ENCODE data around the gene CPA1.

CPA1 gene

DNA sequence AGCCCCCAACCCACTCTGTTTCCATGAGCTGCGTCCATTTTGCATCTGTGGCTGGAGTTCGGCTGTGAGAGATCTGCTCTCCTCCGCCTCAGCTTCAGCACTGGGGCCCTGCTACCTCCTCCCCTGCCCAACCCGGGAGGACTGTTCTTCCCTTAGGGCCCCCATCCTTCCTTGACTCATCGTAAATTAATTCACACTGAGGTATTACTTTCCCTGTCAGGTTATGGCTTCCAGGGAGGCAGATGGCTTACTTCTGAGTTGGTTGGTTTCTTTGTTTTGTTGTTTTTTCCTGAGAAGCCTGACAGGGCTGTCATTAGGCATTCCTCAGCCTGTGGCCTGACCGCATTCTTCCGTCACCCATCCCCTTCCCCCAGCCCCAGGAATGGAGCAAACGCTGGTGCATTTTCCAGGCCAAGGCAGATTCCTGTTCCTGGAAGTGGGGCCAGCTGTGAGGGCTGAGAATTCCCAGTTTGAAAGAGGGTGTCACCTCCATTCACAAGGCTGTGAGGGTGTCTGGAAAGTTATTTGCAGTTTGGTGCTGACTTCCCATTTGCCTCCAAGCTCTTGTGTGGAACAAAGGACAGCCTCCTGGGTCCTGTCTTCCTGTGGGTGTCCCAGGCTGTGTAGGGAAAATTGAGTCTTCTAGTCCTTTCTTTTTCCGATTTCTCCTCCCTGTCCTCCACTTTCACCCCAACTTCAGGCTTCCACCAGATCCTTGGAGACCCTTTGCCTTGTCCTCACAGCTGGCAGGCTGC, 24.0 kb upstream of the CPA1 start:
- no peak for DNase-seq

DNA sequence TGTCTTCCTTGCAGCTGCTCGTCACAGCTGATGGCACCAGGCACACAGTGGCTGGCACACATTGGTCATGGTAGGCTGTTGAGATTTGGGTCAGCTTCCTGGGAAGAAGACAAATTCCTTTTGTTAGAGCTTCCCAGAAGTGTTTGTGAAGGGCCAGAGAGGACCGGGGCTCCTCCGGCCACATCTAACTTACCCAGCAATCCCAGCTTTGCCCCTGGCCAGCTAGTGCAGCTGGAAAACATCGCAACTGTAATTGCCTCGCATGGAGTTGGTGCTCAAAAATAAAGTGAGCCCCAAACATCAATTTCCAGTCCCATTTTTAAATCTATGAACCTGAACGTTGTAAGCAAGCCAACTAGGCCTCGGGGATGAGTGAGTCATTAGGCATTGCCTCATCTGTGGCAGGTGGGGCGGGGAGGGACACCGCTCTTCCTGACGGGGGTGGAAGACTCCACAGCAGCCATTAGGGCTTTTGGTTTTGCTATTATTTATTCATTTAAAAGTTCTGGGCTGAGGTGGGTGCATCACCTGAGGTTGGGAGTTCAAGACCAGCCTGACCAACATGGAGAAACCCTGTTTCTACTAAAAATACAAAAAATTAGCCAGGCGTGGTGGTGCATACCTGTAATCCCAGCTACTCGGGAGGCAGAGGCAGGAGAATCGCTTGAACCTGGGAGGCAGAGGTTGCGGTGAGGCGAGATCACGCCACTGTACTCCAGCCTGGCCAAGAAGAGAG, 23.2 kb upstream of the CPA1 start:
- DNase-seq = no peak

DNA sequence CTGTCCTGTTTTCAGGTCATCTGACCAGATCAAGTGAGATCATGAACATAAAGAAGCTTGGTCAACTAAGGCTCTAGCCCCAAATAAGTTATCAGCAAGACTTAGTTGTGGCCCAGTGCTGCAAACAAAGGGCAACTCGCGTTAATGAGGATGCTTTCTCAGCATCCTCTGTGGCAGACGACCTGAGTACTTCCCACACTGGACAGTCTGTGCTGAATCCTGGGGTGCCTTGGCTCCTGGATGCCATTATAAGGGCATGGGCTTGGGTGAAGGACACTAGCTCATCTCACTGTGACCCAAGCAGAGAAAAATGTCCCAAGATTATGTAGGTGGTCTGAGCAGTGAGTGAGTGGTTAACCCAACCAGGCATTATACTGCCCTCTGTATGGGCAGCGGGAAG, 21.8 kb upstream of the CPA1 start:
- DNase-seq = no peak

DNA sequence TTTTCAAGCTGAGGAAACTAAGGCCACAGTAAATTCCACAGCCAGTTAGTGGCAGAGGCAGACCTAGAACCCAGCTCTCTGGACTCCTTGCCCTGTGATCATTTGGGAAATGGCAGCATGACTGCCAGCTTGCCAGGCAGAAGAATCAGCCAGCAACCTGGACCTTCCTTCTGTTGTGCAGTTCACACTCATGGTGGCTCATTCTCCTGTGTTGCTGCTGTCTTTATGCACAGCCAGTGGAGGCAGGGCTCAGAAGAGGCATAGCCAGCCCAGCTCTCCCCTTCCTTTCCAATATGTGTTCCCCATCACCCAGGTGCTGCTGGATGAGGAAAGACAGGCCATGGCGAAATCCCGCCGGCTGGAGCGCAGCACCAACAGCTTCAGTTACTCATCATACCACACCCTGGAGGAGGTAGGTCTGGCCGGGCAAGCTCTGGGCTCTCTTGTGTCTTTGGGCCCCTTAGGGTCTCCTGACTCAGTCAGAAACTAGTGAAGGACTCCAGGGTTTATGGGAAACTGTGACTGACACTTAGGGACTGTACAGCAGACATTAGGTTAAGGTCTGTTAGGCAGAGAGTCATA, 20.9 kb upstream of the CPA1 start:
- DNase-seq = no peak

DNA sequence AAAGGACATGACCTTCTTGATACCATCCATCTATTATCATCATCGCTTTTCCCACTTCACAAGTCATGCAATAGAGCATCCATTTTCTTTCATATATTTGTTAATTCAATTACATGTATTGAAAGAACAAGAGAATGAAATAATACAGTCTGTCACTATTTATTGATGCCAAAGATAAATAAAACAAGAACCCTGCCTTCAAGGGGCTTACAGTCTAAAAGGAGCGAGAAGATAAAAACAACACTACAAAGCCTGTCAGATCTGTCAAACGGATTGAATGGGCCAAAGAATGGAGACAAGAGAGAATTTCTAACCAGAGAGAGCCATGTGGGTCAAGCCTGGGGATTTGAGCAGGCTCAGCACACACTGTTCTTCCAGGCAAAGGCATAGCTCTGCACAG, 19.8 kb upstream of the CPA1 start:
- no peak for DNase-seq

DNA sequence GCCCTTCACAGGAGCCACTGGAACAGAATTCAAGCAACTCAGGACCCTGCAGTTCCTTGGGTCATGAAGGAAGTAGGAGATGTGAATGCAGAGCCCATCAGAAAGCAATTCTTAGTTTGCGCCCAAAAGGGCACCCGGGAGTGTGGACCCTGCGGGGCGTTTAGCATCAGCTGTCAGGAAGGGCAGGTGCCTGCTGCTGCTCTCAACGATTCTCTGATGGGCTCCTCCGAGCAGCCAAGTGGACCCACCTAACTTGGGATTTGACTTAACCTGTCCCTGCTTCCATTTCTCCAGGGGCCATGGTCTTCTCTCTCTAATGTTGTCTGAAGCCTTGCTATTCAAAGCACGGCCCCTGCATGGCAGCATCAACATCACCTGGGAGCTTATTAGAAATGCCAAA, 18.6 kb upstream of the CPA1 start:
- DNase-seq = no peak

DNA sequence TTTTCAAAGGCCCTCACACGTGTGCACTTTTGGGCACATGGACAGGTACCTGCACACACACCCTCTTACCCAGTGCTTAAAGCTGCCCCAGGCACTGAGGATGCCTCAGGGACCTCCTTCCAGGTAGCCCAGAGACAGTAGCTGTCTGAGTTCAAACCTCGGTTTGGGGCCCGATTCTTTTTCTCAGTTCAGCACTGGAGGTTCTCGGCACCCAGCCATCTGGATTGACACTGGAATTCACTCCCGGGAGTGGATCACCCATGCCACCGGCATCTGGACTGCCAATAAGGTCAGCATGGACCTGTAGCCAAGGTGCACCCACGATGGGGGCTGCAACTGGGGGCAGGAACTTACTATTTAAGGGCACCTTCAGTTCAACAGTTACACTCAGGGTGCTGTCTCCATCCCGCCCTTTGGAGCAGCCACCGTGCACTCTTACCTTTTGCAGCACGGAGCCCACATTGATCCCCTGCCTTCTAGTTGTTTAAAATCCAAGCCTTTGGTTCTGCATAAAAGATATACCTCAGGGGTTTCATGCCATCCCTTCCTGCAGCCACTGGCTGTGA, 18.0 kb upstream of the CPA1 start:
- DNase-seq = no peak

DNA sequence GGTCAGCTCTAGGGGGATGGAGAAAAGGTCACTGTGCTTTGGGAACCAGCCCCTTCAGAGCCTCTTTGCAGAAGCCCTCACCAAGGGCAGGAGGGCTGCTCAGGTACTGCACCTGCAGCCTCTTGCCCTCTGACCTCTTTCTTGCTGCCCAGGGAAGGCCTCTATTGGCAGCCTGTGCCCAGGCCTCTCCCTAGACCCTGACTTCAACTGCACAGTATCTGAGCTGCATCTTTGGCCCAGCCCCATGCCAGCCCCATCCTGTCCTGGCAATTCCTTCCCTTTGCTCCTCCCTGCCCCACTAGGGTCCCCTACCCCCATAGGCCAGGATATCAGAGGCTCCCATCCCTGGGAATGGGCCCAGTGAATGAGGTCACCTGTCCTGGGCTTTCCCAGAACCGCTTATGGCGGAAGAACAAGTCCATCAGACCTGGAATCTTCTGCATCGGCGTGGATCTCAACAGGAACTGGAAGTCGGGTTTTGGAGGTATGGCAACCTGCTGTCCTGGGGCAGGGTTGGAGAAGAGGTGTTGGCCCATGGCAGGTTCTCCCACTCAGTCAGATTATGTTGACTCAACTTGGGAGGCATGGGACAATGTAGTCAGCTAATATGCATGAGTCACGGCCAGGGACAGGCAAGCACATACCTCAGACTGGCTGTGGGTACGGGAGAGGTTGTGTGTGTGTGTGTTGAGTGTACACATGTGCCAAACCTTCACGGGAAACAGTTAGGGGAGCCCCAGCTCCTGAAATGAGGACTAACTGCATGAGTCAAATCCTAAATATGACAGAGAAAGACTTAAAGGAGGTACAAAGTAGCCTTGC, 17.1 kb upstream of the CPA1 start:
- peak in 1 of 5 donors; percentile 19 for DNase-seq

DNA sequence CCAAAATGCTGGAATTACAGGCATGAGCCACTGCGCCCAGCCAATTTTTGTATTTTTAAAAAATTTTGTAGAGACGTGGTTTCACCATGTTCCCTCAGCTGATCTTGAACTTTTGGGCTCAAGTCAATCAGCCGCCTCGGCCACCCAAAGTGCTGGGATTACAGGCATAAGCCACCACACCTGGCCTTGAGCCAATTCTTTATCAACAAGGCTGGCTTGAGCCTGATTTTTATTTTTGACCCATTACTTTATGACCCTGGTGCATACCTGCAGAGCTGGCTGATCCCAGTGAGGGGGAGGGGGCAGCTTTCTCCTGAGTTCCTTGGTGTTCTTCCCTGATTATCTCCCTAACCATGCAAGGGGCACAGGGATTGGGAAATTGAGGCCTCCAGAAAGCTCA, 15.8 kb upstream of the CPA1 start:
- DNase-seq = no peak

DNA sequence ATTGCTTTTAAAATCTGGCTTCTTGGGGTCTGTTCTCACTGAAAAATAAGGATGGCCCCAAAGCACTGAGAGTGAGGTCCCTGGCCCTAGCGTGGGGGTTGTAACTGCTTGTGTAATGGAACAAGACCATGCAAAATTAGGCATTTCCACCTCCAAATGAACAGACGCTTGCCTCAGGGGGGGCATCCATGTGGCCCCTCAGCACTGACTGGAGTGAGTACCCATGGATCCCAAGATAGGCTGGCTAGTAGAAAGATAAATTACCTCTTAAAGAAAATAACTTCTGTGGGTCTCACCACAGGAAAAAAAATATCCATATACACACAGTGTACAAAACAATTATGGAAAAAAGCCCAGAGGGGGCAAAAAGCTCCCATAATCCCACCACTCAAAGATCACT, 15.2 kb upstream of the CPA1 start:
- no peak for DNase-seq

DNA sequence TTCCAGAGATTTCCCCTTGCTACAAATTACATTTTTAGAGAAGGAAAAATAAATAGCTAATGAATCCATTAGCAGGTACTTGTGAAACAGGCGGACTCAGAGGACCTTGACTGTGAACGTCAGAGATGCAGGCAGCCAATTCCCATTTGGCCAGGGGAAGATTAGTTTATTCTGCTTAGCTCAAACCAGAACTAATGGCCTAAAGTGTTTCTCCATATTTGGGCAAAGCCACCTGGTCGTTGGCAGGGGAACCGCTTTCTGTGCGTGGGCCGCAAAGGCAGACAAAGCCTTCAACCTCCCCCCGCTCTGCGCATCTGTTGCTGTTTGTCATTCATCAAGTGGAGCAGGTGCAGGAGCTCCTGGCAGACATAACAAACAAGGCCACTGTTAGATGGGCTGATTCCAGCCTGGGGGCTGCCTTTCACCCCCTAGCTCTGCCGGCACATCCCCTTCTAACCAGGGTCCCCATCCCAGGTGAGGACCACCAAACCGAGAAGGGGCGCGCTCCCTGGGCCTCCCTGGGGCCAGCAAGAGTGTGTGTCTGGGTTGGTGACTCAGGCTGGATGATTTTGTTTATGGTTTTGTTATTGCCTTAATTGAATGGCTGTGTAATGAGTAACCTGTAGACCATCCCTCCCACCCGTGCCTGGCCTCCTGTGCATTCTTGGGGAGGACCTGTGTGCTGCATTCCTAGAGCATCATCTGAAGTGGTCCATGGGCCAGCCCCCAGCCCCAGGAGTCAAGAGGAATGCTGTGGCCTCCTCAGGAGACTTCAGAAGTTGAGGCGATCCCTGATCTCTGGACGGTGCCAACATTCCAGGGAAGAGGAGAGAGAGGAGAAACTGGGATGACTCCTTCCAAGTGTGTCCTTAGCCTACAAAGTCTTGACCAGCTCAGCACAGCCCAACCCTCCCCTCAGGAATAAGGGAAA, 14.5 kb upstream of the CPA1 start:
- no peak for DNase-seq

DNA sequence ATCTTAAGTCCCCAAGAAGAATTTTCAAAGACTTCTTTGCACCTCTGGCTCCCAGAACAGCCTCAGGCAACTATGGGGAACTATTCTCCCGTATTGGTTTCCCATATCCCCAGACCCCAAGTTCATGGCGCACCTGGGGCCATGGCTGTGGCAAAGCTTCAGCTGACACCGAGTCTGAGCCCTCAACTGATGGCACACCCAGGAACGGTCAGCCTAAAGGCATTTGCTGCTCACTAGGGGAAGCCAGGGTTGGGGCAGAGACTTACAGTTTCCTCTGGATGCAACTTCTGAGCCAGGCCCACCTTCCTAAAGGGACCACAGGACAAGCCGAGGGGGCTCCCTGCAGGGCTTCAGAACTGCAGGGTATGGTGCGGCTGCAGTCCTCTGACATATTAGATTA, 13.7 kb upstream of the CPA1 start:
- DNase-seq = no peak

DNA sequence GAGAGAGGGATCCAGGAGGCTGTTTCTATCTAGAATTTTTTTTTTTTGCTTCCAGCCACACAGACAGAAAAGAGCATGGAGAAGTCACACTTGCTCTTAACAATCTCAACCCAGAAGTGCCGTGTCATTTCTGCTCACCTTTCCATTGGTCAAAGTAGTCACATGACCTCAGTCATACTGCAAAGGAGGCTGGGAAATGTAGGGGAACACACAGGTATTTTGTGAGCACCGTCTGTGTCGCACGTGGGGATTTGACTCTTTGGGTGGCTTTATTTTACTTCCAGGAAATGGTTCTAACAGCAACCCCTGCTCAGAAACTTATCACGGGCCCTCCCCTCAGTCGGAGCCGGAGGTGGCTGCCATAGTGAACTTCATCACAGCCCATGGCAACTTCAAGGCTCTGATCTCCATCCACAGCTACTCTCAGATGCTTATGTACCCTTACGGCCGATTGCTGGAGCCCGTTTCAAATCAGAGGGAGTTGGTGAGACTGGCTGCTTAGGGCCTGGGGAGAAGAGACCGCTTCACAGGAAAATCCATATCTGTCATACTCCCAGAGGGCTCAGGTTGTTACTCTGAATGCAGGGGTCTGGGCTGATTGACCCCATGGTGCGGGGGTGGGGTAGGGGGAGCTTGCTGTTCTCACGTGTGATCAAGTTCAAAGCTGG, 13.1 kb upstream of the CPA1 start:
- peak in 1 of 5 donors; percentile 19 for DNase-seq

DNA sequence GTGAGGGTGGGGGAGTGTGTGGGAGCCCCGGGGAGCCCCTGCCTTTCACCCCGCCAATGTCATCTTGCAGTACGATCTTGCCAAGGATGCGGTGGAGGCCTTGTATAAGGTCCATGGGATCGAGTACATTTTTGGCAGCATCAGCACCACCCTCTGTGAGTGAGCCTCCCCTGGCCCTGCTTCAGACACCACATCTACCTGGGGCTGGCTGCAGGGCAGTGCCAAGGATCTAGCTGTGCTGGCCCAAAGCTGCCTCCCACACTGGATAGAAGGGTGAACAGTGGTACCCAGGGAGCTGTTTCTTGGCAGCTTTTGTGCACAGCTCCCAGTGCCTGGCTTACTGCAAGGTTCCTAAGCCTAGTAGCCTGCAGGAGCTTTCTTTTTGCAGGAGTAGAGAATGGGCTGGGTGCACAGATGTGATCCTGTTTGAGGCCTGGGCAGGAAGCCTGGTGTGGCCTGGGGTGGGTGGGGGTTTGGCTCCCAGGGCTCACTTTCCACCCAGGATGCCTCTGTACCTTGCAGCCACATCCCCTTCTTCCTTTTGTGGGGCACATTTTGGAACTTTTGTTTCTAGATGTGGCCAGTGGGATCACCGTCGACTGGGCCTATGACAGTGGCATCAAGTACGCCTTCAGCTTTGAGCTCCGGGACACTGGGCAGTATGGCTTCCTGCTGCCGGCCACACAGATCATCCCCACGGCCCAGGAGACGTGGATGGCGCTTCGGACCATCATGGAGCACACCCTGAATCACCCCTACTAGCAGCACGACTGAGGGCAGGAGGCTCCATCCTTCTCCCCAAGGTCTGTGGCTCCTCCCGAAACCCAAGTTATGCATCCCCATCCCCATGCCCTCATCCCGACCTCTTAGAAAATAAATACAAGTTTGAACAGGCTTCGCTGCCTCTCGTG, 12.2 kb upstream of the CPA1 start:
- DNase-seq = no peak

DNA sequence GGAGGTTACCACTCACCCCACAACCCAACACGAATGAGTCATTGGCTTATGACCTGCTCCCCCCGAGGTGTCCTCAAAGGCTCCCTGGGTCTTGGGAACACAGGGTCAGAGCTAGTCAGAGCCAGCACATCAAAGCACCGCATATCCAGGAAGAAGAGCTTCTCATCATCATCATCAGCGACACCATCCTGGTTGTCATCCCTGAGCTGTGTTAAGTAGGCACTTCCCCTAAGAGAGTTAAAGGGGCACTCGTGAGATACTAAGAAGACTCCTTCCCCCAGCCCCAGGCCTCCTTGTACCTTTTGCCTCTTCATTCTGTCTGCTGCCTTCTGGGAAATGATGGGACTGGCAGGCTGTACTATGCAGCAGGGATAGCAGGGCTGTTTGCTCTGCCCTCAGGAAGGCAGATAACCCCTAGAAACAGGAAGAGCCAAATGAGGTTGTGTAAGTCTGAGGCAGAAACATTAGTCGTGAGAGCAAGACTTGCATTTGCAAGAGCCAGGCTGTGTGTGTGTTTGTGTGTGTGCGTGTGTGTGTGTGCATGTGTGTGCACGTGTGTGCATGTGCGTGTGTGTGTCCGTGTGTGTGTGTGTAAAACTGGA, 11.1 kb upstream of the CPA1 start:
- no peak for DNase-seq

DNA sequence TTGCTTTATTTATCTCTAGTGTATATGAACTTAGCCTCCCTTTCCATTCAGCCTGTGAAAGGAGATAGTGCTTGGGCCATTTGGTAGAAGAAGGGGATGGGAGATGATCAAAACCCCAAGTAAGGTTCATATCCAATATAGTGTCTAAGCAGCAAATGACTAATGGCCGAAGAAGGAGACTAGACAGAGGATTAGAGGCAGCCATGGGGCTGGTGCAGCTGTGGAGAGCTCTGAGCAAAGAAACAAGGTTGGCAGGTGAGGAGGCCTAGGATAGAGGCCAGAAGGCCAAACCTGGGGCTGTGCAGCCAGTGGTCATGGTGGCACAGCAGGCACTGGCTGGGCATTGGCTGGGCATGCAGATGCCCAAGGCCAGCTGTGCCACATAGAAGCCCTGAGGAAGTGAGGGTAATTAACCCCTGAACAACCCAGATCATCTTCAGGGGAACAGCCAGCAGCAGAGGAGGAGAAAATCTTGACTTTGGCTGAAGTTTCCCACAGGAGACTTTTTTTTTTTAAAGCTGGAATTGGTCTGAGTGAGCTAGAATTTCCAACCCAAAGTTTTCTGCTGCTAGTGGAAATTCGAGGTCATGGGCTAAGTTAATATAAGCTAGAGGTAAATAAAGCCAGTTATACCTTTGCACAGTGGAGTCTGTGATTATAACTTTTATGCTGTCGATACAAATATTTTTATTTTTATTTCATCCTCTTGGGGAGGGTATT, 10.3 kb upstream of the CPA1 start:
- DNase-seq = no peak

DNA sequence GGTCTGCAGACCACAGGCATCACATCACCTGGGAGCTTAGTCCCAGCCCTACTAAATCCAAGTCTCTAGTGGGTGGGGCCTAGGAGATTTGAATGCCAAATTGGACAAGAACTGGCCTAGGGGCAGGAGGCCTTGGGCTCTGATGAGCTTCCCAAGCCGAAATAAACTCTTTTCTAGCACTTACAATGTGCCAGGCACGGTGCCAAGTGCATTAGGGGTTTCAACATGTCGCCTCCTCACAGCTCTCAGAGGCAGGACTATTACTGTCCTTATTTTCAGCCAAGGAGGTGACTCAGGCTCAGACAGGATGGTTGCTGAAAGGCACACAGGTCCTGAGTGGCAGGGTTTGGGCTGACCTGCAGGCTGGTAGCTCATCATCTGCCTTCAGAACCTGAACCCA, 9.2 kb upstream of the CPA1 start:
- DNase-seq = no peak

DNA sequence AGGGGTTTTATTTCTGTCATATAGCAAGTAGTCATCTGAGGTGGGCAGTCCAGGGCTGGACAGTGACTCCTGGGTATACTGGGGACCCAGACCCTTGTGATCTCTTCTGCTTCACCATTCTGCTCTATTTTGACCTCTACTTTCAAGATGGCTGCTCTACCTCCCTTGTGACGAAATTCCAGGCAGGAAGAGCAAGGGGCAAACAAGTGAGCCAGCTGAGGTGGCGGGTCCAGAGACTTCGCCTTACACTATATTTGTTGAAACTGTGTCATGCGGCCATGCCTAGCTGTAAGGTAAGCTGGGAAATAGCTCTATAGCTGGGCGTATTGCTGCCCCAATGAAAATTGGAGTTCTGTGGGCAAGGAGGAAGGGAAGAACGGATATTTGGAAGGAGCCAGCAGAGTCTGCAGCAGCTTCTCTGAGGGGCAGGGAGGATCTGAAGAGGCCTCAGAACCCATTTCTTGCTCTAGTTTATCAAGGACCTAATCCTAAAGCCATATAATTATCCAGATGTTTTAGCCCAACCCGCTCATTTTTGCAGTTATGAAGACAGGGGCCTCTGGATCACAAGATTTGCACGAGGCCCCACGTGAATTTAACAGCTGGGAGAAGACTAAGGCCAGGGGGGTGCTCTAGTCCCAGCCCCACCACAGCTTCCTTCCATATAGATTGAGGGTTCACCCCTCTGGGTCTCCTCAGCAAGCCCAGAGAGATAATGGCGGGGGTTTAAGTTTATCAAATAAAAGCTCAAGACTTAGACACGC, 7.7 kb upstream of the CPA1 start:
- no peak for DNase-seq
